ENCODE results near the gene MRPL54.

GRCh38 chr19:3765121-3765520 is 2.6 kb downstream of the MRPL54 start:
- TF ChIP-seq, protein P1, sequence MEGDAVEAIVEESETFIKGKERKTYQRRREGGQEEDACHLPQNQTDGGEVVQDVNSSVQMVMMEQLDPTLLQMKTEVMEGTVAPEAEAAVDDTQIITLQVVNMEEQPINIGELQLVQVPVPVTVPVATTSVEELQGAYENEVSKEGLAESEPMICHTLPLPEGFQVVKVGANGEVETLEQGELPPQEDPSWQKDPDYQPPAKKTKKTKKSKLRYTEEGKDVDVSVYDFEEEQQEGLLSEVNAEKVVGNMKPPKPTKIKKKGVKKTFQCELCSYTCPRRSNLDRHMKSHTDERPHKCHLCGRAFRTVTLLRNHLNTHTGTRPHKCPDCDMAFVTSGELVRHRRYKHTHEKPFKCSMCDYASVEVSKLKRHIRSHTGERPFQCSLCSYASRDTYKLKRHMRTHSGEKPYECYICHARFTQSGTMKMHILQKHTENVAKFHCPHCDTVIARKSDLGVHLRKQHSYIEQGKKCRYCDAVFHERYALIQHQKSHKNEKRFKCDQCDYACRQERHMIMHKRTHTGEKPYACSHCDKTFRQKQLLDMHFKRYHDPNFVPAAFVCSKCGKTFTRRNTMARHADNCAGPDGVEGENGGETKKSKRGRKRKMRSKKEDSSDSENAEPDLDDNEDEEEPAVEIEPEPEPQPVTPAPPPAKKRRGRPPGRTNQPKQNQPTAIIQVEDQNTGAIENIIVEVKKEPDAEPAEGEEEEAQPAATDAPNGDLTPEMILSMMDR (conservative IDR thresholded peaks at IDR 0.05) = no peak
- no peak for TF ChIP-seq ZFX (IDR thresholded peaks at IDR 0.05)

All from C4-2B (cell line).